NCI-H345 treated with DMSO at 0.1 percent for 48 hours (cell line): ENCODE data around the gene RNF217.
"Not testable (repeated sequence)": the region's sequence is repeated elsewhere in the genome, so short reads cannot be mapped to it uniquely, and the experiment has no call there.

Experiments
- DNase-seq: peaks from one replicate; lab custom pipeline; 2025; ENCODE audit not compliant: unreplicated experiment; lab: John Stamatoyannopoulos, UW

The RNF217 gene

GRCh38 chr6:125050663-125051318 is 88.6 kb downstream of the RNF217 start:
- DNase-seq: no peak

GRCh38 chr6:125053809-125054208 is 91.6 kb downstream of the RNF217 start:
- no peak for DNase-seq

GRCh38 chr6:125054331-125054730 is 92.1 kb downstream of the RNF217 start:
- DNase-seq: no peak

GRCh38 chr6:125057392-125058246 is 95.4 kb downstream of the RNF217 start:
- DNase-seq: no peak

GRCh38 chr6:125058546-125058945 is 96.3 kb downstream of the RNF217 start:
- DNase-seq: no peak

GRCh38 chr6:125063307-125063706 is 101.1 kb downstream of the RNF217 start:
- DNase-seq: no peak

- DNase-seq: no peak
Measured at GRCh38 chr6:125066140-125066539, 103.9 kb downstream of the RNF217 start.

- no peak for DNase-seq
Measured at GRCh38 chr6:125066964-125067363, 104.7 kb downstream of the RNF217 start.

GRCh38 chr6:125067552-125067951 is 105.3 kb downstream of the RNF217 start:
- DNase-seq: no peak

- DNase-seq: no peak
Measured at GRCh38 chr6:125073071-125073470, 110.8 kb downstream of the RNF217 start.

GRCh38 chr6:125074120-125074519 is 111.9 kb downstream of the RNF217 start:
- DNase-seq: no peak

GRCh38 chr6:125075073-125075472 is 112.8 kb downstream of the RNF217 start:
- DNase-seq: not testable (repeated sequence)

GRCh38 chr6:125075741-125076481 is 113.7 kb downstream of the RNF217 start:
- DNase-seq: no peak

- no peak for DNase-seq
Measured at GRCh38 chr6:125076482-125076742, 114.2 kb downstream of the RNF217 start.

GRCh38 chr6:125077453-125077852 is 115.2 kb downstream of the RNF217 start:
- DNase-seq: no peak

- no peak for DNase-seq
Measured at GRCh38 chr6:125078602-125079321, 116.5 kb downstream of the RNF217 start.

- DNase-seq: no peak
Measured at GRCh38 chr6:125082908-125083683, 120.9 kb downstream of the RNF217 start.

- DNase-seq: no peak
Measured at GRCh38 chr6:125083684-125083990, 121.4 kb downstream of the RNF217 start.

GRCh38 chr6:125086716-125087115 is 124.5 kb downstream of the RNF217 start:
- no peak for DNase-seq

- DNase-seq: no peak
Measured at GRCh38 chr6:125088963-125089362, 126.7 kb downstream of the RNF217 start.

- DNase-seq: no peak
Measured at GRCh38 chr6:125094563-125094962, 132.3 kb downstream of the RNF217 start.
